Measurements from ENCODE around the gene PICALM.
"Not testable (repeated sequence)": the region's sequence is repeated elsewhere in the genome, so short reads cannot be mapped to it uniquely, and the experiment has no call there.

Gene PICALM

DNA sequence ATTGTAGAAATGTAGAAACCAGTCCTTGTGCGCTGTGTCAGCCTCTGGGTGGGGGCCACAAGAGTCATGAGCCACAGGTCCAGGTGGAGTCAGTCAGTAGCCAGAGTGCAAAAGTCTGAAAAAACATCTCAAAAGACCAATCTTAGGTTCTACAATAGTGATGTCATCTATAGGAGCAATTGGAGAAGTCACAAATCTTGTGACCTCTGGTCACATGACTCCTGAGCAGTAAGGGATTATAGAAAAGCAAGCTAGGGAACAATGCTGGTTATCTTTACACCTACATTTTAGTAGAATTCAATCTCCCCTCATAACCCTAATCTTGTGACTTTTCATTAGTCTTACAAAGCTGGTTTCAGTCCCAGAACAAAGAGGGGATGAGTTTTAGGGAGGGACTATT lies 131.0 kb downstream of the PICALM start:
- DNase-seq, result no peak

DNA sequence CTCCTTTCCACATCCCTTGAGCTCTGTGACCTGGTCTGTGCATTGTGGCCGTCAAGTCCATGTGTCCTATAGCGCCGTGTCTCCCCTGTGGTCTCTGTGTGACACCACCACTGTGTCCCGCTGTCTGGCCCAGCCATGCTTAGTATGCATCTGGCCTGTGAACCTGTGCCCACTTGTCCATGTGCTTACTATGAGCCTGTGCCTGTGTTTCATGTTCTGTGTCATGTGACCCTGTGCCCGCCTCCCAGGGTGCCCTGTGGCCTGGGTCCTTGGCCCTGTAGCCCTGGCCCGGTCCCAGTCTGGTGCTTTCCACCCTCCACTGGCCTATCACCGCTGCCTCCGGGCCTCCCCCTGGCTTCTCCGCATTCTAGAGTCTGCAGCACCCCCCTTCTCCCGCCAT lies 133.1 kb downstream of the PICALM start:
- no peak for DNase-seq

DNA sequence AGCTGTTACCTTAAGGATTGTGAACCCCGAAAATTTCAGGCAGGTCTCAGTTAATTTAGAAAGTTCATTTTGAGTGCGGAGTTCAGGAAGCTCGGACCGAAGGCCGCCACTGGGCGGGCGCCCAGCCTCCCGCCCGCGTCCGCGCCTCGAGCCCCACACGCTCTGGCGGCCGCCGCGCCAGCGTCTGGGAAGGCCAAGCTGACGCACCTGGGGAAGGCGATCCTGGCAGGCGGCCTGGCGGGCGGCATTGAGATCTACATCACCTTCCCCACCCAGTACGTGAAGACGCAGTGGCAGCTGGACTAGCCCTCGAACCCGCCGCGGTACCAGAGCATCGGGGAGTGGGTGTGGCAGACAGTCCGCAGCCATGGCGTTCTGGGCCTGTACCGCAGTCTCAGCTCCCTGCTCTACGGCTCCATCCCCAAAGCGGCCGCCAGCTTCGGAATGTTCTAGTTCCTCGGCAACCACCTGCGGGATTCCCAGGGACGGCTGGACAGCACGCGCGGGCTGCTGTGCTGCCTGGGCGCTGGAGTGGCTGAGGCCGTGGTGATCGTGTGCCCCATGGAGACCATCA lies 134.2 kb downstream of the PICALM start:
- no peak for DNase-seq

DNA sequence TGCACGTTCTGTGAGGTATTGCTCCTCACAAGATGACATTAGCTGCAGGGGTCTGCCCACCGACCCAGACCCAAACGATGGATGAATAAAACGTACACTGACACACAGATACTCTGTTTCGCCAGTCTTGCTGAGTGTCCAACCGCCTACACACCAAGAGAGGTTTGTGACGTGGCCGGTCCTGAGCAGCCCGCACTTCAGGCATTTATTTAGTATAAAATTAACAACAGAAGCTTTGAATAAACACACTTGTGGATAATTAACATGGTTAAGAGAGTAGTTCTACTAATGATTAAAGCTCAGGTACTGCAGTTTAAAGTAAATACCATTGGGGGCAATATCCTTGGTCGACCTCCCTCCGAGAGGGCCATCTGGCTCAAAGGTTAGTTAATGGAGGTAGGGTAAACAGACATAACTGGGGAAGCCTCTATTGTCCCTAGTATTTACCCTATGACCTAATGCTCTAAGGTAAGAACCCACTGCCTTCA lies 138.0 kb downstream of the PICALM start:
- no peak for DNase-seq

DNA sequence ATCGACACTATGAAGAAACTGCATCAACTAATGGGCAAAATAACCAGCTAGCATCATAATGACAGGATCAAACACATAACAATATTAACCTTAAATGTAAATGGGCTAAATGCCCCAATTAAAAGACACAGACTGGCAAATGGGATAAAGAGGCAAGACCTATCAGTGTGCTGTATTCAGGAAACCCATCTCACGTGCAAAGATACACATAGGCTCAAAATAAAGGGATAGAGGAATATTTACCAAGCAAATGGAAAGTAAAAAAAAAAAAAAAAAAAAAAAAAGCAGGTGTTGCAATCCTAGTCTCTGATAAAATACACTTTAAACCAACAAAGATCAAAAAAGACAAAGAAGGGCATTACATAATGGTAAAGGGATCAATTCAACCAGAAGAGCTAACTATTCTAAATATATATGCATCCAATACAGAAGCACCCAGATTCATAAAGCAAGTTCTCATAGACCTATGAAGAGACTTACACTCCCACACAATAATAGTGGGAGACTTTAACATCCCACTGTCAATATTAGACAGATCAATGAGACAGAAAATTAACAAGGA lies 142.2 kb downstream of the PICALM start:
- not testable (repeated sequence) for DNase-seq

DNA sequence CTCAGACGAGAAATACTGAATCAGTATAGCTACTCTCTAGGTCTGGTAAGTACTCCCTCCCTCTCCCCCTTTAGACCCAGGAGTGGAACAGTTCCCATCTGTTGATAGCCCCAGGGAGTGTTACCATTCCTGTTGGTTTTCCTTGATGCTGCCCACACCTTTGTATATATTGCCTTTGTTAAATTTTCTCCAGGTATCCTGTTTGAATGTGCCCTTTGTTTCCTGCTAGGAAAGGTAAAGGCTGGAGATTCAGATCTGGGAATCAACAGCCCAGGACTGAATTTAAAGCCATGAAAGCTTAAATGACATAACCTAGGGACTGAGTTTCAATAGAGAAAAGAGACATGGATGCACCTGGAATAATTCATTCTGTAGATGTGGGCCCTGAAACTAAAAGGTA lies 145.4 kb downstream of the PICALM start:
- DNase-seq, result no peak

DNA sequence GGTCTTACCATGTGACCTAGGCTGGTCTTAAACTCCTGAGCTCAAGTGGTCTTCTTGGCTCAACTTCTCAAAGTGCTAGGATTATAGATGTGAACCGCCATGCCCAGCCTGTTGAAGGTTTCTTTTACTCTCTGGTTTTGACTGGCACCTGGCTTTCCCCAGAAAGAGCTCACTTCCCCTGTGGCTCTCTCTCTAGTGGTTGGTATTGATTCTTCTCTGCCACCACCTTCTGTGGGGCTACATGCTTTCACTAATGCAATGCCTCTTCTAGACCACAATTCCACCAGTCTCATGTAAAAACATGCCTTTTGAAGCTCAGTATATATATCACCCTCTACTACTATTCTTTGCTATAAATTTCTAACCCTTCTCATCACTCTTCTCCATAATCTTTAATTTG lies 146.5 kb downstream of the PICALM start:
- DNase-seq, result no peak

DNA sequence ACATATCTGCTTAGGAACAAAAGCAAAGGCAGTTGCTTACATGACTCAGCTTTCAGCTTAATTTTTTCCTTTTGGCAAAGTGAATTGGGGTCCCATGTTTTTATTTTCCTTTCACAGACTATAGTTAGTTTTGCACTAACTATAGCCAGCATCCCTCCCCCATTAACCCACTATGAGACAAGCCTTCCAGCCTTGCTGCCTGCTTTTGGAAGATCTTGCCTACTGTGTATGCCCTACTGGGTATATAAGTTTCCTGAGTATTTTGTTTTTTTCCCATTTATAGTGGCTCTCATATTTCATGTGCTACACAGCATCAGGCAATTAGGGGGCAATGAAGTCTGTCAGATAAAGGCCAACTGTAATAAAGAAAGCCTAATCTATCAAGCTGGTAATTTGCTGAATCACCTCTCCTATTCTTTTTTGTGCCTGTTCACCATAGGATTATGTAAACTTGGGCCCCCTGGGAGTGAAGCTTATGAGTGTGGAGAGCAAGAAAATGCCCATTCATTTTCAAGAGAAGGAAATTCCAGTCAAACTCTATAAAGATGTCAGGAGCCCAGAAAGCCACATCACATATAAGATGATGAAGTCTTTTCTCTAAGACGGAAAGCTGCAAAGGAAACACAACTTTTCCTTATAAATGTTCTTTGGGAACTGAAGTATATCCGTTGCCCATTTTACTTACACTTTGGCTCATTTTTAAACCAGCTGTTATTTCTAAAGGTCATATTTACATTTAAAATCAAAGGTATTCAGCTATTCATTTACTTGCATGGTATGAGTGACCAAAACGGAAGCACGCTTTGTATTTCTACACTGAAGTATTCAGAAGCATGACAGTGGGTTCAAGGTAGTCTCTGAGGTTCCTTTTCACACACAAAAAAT lies 149.7 kb downstream of the PICALM start:
- no peak for DNase-seq

DNA sequence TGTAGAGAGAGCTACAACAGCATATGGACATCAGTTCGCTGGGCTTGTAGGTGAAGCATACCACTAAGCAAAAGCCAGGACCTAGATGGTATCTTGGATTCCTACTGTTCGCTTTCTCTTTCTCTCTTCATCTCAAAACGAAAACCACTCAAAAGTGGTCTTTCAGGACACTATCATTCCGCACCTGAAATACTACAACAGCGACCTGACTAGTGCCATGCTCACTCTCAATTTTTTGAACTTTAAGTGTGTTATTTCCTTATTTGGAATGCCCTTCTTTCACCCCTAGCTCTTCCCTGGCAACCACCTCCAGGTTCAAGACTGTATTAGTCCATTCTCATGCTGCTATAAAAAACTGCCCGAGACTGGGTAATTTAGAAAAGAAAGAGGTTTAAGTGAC lies 154.5 kb downstream of the PICALM start:
- no peak for DNase-seq

DNA sequence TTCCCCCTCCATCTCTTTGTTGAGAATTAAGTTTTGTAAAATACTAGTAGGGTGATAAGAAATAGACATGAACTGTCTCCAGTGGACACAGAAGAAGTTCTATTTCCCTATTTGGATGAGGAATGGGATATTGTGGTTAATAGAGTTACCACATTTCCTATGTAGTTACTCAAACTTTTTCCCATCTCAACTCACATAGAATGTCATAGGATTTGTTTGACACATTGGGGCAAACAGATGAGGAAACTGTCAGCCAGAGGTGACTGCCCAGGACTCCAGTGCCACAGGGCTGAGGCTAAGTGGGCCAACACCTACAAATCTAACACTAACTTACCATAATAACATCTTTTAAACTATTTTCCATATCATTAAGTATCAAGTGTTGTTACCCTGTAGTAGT lies 155.4 kb downstream of the PICALM start:
- DNase-seq, result no peak

DNA sequence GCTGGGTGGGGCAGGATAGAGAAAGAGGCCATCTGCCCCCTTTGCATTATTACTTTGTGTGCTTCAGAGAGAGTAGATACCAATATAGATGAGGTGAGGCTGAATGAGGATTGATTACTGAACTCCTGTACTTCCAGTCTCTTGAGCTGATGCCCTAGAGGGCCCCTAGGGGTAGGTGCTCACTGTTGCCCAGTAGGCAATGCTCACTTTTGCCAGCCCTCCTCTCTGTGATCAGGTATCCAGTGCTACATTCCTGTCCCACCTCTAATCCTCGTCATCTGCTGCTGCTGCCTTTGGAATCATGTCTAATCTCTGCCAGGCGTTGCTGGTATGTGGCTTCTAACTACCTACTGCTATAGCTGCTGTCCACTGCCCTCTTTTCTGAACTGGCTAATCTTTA lies 156.5 kb downstream of the PICALM start:
- no peak for DNase-seq

Measured in NCI-H345 (cell line).